Adrenal gland (tissue), 12 donors: Measurements from ENCODE around the gene SCAF8. TPM values are rescaled to one million over a fixed set of nuclear protein-coding genes. Genes with fewer than 3 reads are reported as not detected.

Experiments used
- DNase-seq, 7 donors: peaks; one replicate each; pipeline ENCODE4 v3.0.0-alpha.2; 2019 to 2020
- H3K27ac ChIP-seq, 5 donors: fragments of 200-600 bp; sonication (generic) in 4 of 5; 1 replicate in 3 of 5; 2 replicates in 2 of 5; pipeline versions ENCODE4 v1.5.1 to v1.8.0; 2016 to 2020; ENCODE audit warnings: mild to moderate bottlenecking in 1 of 5
- H3K27me3 ChIP-seq: fragments of 200-600 bp; 2 replicates; pipeline ENCODE4 v1.8.0; 2021
- H3K36me3 ChIP-seq, 2 donors: fragments of 200-600 bp; replicated peaks in 1 of 2; 1 replicate in 1 of 2; 2 replicates in 1 of 2; pipeline versions ENCODE4 v1.5.1 to v1.8.0; 2018 to 2022
- H3K4me1 ChIP-seq, 2 donors: fragments of 200-600 bp; replicated peaks in 1 of 2; 1 replicate in 1 of 2; 2 replicates in 1 of 2; pipeline versions ENCODE4 v1.5.1 to v1.8.0; 2018 to 2021
- H3K4me3 ChIP-seq, 4 donors: fragments of 200-600 bp; sonication (generic) in 3 of 4; one replicate each; pipeline ENCODE4 v1.5.1; 2016 to 2018
- H3K9me3 ChIP-seq, 3 donors: fragments of 200-600 bp; sonication (generic) in 1 of 3; replicated peaks in 1 of 3; 1 replicate in 2 of 3; 2 replicates in 1 of 3; pipeline versions ENCODE4 v1.5.1 to v1.8.0; 2016 to 2021
- POLR2A ChIP-seq, 2 donors: fragments of 450-650 bp; IDR thresholded peaks; one replicate each; pipeline ENCODE4 v1.6.1; 2017; ENCODE audit warnings: antibody characterized with exemption in 2 of 2, mild to moderate bottlenecking in 2 of 2, moderate library complexity in 1 of 2
- WGBS, 4 donors: extraction: QIAGEN DNeasy Blood & Tissue Kit in 2 of 4; methylation state at CpG; one replicate each; pipeline versions ENCODE4 v1.1.5 to v1.1.7; 2013 to 2017; 5-methylcytosine and 5-hydroxymethylcytosine counted together
- intact Hi-C, 2 donors: fragments of 100-400 bp; cut with DNase I; formaldehyde crosslinking; loops; one replicate each; pipeline versions ENCODE4 v1.14.1 to v1.15.0; 2022 to 2023
- polyA plus RNA-seq, 3 donors: library from polyadenylated mRNA; stranded (reverse); fragments of 200-250 nt in 2 of 3; fragments of 350-450 nt in 1 of 3; fragmentation: Illumina TruSeq in 1 of 3; extraction: RNeasy Lipid Tissue Mini Kit (QIAGEN cat#74804) in 1 of 3; gene quantifications; one replicate each; pipeline ENCODE4 v1.2.3, GENCODE V29; 2013 to 2014
- total RNA-seq, 9 donors: library from RNA; depleted of rRNA in 4 of 9; stranded (reverse); fragments of >200 nt in 4 of 9; fragments of 120-200 nt in 1 of 9; fragmentation: NEBNext Ultra II Directional in 1 of 9; extraction: Animal tissue kit (Norgen Biotek cat#: 25700) in 1 of 9; gene quantifications; one replicate each; pipeline versions ENCODE4 v1.1.0 to v1.2.4, GENCODE V29; 2013 to 2023
- TF ChIP-seq, protein P1 (sequence below), 6 experiments: fragments of 450-650 bp in 4 of 6; fragments of 200-600 bp in 2 of 6; sonication (generic) in 1 of 6; IDR thresholded peaks; 1 replicate in 5 of 6; 2 replicates in 1 of 6; pipeline versions ENCODE4 v1.5.1 to v1.8.0; 2016 to 2021; ENCODE audit warnings: antibody characterized with exemption in 6 of 6, mild to moderate bottlenecking in 2 of 6, moderate library complexity in 1 of 6
- donor health status: healthy with polysubstance abuse.
- donor health status: Bipolar disorder and iron deficiency.
- donor health status: DM: yes; HTN: yes; CAD: no.
- donor health status: DM: no; HTN: no; CAD: no.
- donor health status: DM: no; HTN: no; CAD: no.
- donor health status: DM: yes; HTN: yes; CAD: no.

The SCAF8 gene
- total and polyA plus RNA-seq, 12 donors = 13.9 to 41.5 (median 34.8) TPM

DNA sequence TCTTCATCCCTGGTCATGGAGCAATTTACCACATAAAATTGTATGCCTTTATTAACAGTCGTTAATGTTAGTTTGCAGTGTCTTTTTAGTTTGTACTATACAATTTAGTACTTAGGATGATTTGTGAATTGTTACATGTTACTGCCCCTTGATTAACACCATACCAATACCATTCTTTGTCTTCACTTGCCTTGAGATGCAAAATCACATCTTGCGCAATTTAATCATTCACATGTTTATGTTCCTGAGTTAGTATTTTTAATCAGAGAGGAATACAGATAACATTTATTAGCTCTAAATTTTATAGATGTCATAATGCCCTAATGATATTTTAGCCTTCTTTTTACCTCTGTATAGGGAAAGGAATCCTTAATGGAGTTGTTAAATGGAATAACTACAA is 114.1 kb downstream of the SCAF8 start:
- Histone ChIP-seq H3K27ac (no peak overlapping the region), H3K9me3 (no peaks in the 10 kb centered on the region), H3K27me3 (no peaks in the 10 kb centered on the region), H3K4me3 (no peak overlapping the region), H3K36me3 (no peaks in the 10 kb centered on the region), H3K4me1 (peaks cover 6 to 37% of the 10 kb centered on the region in 2 donors)
- WGBS, 4 donors = 76 to 85% (median 83%) methylated on average over 2 of the region's 2 CpGs
- no peak for DNase-seq
- TF ChIP-seq, protein P1, sequence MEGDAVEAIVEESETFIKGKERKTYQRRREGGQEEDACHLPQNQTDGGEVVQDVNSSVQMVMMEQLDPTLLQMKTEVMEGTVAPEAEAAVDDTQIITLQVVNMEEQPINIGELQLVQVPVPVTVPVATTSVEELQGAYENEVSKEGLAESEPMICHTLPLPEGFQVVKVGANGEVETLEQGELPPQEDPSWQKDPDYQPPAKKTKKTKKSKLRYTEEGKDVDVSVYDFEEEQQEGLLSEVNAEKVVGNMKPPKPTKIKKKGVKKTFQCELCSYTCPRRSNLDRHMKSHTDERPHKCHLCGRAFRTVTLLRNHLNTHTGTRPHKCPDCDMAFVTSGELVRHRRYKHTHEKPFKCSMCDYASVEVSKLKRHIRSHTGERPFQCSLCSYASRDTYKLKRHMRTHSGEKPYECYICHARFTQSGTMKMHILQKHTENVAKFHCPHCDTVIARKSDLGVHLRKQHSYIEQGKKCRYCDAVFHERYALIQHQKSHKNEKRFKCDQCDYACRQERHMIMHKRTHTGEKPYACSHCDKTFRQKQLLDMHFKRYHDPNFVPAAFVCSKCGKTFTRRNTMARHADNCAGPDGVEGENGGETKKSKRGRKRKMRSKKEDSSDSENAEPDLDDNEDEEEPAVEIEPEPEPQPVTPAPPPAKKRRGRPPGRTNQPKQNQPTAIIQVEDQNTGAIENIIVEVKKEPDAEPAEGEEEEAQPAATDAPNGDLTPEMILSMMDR (IDR thresholded peaks at IDR 0.05) = no peak
- no peak for TF ChIP-seq POLR2A (IDR thresholded peaks at IDR 0.05)
- intact Hi-C loops = no loop called here

- Histone ChIP-seq H3K4me3 (no peak overlapping the region), H3K9me3 (no peaks in the 10 kb centered on the region), H3K27me3 (no peaks in the 10 kb centered on the region), H3K36me3 (no peaks in the 10 kb centered on the region), H3K27ac (no peak overlapping the region), H3K4me1 (peaks cover 6 to 31% of the 10 kb centered on the region in 2 donors)
- TF ChIP-seq POLR2A (IDR thresholded peaks at IDR 0.05) = no peak
- TF ChIP-seq, protein P1 (IDR thresholded peaks at IDR 0.05) = no peak
- no peak for DNase-seq
- intact Hi-C loops = no loop called here
Observed at GRCh38 chr6:154848580-154848979, 115.4 kb downstream of the SCAF8 start.

DNA sequence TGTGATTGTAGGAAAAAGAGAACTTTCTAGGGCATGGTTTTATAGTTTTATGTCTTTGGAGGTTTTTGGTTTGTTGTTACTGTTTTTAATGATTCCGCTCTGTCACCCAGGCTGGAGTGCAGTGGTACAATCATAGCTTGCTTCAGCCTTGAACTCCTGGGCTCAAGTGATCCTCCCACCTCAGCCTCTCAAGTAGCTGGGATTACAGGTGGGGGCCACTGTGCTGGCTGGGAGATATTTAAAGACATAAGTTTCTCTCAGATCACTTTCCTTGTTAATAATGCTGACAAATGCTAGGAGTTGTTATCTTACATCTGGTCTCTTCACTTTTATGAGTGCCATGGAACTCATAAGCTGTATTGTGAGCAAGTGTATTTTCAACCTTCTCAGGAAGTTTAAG is 116.3 kb downstream of the SCAF8 start:
- Histone ChIP-seq H3K36me3 (no peaks in the 10 kb centered on the region), H3K4me3 (no peak overlapping the region), H3K4me1 (peaks cover 6 to 30% of the 10 kb centered on the region in 2 donors), H3K27me3 (no peaks in the 10 kb centered on the region), H3K27ac (no peak overlapping the region), H3K9me3 (no peaks in the 10 kb centered on the region)
- intact Hi-C loops = no loop called here
- no peak for DNase-seq
- TF ChIP-seq POLR2A (IDR thresholded peaks at IDR 0.05) = no peak
- TF ChIP-seq, protein P1 (IDR thresholded peaks at IDR 0.05) = no peak
- 95 to 100% (median 96%) methylated on average over 1 of the region's 1 CpG for WGBS, 4 donors

DNA sequence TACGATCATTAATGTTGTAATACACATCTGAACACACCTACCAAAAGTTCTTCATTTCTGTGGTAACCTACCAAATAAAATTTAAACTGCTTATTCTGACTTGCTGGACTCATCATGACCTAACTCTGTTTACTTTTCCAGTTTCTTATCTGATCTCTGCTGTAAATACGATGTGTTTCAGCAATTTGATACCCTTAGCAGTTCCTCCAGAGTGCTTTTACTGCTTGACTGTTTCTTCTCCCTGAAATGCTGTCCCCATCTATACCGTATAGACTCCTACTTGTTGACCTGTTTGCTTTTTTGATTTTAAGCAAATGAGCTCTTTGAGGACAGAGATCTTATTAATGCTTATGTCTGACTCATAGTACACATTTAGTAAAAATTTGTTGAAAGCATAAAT is 119.5 kb downstream of the SCAF8 start:
- H3K36me3 ChIP-seq = no peaks in the 10 kb centered on the region
- H3K27ac ChIP-seq = no peak overlapping the region
- TF ChIP-seq, protein P1 (IDR thresholded peaks at IDR 0.05) = no peak
- TF ChIP-seq POLR2A (IDR thresholded peaks at IDR 0.05) = no peak
- peaks cover 0 to 23% of the 10 kb centered on the region in 2 donors for H3K4me1 ChIP-seq
- H3K27me3 ChIP-seq = no peaks in the 10 kb centered on the region
- WGBS, 4 donors = 56 to 60% (median 59%) methylated on average over 3 of the region's 3 CpGs
- H3K9me3 ChIP-seq = no peaks in the 10 kb centered on the region
- no peak for DNase-seq
- intact Hi-C loops = no loop called here
- no peak overlapping the region for H3K4me3 ChIP-seq
